GM08714 (cell line): ENCODE data around the gene CCDC127.

Source experiments
- H3K4me3 ChIP-seq: fragments of 200-500 bp; sonication (Bioruptor generic); 2 replicates; pipeline ENCODE4 v1.5.1; 2014; ENCODE audit warnings: mild to moderate bottlenecking, low read length, inconsistent platforms
- ZNF274 ChIP-seq: IDR thresholded peaks from 2 replicates; pipeline ENCODE4 v1.6.1; 2012; ENCODE audit warnings: mild to moderate bottlenecking, low read depth, low read length

CCDC127 gene

GRCh38 chr5:213803-214395, 4.1 kb downstream of the CCDC127 start:
- TF ChIP-seq ZNF274: no peak
- H3K4me3 ChIP-seq: no peak overlapping the region

- H3K4me3 ChIP-seq: no peak overlapping the region
- TF ChIP-seq ZNF274: no peak
Observed at GRCh38 chr5:208449-209114, 9.4 kb downstream of the CCDC127 start.

- no peak overlapping the region for H3K4me3 ChIP-seq
- no peak for TF ChIP-seq ZNF274
Observed at GRCh38 chr5:207599-207998, 10.4 kb downstream of the CCDC127 start.

- H3K4me3 ChIP-seq: no peak overlapping the region
- TF ChIP-seq ZNF274: no peak
Observed at GRCh38 chr5:206927-207536, 10.9 kb downstream of the CCDC127 start.

- TF ChIP-seq ZNF274: no peak
- no peak overlapping the region for H3K4me3 ChIP-seq
Observed at GRCh38 chr5:206406-206805, 11.5 kb downstream of the CCDC127 start.

- no peak overlapping the region for H3K4me3 ChIP-seq
- no peak for TF ChIP-seq ZNF274
Observed at GRCh38 chr5:204966-205670, 12.8 kb downstream of the CCDC127 start.

GRCh38 chr5:204462-204861, 13.5 kb downstream of the CCDC127 start:
- no peak overlapping the region for H3K4me3 ChIP-seq
- TF ChIP-seq ZNF274: no peak

GRCh38 chr5:204001-204400, 14.0 kb downstream of the CCDC127 start:
- no peak for TF ChIP-seq ZNF274
- no peak overlapping the region for H3K4me3 ChIP-seq

- H3K4me3 ChIP-seq: no peak overlapping the region
- no peak for TF ChIP-seq ZNF274
Observed at GRCh38 chr5:203246-203930, 14.6 kb downstream of the CCDC127 start.

GRCh38 chr5:201672-202071, 16.3 kb downstream of the CCDC127 start:
- H3K4me3 ChIP-seq: no peak overlapping the region
- TF ChIP-seq ZNF274: no peak

- no peak overlapping the region for H3K4me3 ChIP-seq
- no peak for TF ChIP-seq ZNF274
Observed at GRCh38 chr5:200985-201384, 17.0 kb downstream of the CCDC127 start.

GRCh38 chr5:199950-200645, 17.9 kb downstream of the CCDC127 start:
- no peak overlapping the region for H3K4me3 ChIP-seq
- no peak for TF ChIP-seq ZNF274

GRCh38 chr5:199197-199949, 18.6 kb downstream of the CCDC127 start:
- no peak for TF ChIP-seq ZNF274

More at GRCh38 chr5:199197-199949, 18.6 kb downstream of the CCDC127 start:
- H3K4me3 ChIP-seq: no peak overlapping the region
